ENCODE results near the gene NTRK3.

The NTRK3 gene

DNA sequence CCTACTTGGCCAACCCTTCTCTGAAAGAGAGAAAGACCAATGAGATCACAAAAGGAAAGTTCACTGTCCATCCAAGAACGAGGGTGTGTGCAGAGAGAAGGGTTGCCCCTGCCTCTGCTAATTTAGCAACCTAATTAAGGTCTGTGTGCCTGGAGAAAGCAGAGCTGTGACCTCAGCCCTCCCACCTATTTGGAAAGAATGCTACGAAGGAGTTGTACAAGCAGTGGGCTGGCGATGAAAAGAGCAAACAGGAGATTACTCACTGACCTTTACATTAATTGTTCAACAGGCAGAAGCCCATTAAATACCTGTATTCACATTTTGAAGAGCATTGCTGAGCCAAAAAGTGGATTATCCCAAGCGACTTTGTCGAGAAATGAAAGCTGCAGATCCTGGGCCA, 314.9 kb downstream of the NTRK3 start:
- DNase-seq (ENCODE audit: low spot score) = no peak

DNA sequence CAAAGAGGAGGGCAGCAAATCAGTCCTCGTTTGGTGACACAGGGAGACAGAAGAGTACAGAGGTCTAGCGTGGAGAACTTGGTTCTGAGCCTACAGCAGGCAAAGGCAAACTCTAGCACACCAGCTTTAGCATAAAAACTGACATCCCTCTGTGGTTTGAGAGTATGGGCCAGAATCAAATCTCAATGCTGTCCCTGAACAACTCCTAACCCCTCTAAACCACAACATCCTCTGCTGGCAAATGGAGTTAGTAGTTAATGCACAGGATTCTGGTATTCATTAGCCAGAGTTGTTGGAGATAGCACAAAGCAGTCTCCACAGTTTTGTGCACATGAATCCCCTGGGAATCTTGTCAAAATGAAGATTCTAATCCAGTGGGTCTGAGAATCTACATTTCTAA, 315.8 kb downstream of the NTRK3 start:
- no peak for DNase-seq (ENCODE audit: low spot score)

DNA sequence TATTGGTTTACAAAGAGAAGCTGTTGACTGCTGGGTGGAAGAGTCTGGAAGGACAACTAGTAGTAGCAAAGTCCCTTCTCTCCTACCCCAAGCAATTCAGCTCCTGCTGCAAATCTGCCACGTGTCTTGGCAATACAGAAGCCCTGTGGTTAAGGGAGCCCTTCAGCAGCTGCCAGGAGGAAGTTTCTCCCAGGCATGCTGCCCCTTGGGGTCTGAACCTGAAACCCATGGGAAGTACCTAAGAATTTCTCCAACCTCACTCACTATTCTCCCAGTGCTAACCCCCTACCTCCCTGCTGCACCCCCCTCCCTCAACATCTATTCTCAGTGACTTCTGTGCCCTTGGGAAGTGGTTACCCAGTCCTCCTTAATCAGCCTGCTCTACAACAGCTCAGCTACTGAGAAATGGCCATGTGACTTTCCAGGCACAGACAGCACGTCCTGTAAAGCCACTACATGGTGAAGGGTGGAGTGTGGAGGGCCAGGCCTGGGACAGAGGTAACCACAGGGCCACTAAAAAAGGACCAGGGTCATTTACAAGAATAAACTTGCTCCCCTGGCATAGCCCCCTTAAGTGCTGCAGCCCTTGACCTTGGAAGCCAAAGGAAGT, 316.6 kb downstream of the NTRK3 start:
- DNase-seq (ENCODE audit: low spot score) = no peak

DNA sequence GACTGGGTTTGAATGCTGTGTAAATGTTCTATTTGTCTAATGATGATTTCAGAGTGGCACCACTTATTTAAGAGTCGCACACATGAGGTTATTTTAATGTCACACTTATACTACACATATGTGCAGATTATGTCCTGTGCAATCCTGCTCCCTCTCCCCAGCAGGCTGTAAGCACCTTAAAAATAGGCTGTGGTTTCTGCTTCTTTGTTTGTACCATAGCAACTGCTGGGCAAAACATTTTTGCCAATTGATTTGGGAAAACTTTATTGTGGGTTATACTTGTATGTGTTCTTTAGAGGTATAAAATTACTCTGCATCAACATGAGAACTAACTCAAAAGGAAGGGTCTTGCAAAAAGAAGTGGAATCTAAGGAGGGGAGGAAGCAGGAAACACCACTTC, 318.5 kb downstream of the NTRK3 start:
- DNase-seq (ENCODE audit: low spot score) = no peak

DNA sequence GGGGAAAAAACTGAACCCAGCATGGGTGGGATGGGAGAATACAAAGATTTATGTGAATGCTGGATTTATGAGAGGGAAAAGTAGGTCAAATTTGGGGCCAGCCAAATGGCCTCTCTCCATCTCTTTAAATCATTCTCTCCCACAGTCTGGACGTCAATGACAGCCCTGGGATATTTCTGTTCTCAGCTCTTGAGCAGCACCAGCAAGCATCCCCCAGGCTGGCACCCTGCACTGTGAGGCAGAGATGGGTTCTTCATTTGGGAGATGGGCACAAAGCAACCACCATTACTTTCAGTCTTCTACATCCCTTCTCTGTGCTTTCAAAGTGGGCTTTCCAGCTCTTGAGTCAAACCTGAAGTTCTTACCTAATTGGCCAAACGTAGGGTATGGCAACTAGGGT, 321.0 kb downstream of the NTRK3 start:
- DNase-seq (ENCODE audit: low spot score) = no peak

DNA sequence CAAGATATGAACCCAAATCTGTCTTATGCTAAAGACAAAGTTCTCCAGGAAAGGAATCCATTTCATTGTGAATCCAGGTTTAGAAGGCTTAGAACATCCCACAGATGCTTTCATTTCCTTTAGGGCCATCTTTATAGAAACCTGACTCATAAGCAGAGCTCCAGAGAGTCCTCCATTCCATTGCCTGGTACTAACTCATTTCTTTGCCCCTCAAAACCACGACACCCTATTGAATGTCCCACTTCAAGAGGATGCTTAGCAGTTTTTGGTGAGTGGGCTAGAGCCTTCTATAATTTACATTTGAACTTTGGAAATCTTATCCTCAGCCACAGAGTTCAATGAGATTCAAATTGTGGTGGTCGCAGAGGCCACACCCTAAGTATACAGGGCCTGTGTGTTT, 325.0 kb downstream of the NTRK3 start:
- no peak for DNase-seq (ENCODE audit: low spot score)

DNA sequence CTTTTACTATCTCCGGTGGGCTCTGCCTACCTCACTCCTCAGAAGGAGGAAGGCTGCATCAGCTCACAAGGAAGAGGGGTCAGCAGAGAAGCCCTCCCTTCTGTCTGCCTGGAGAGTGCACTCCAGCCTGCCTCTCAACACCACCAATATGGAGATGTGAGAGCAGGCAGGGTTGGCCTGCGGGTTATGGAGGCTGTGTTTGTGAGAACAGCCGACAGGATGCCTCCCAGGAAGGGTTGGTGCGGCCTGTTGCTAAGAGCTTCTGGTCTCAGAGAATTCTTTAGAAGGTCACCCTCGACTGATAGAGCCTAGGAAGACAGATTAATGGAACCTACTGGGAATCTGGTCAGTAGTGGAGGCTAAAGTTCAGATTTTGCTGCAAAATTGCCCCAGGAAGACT, 326.1 kb downstream of the NTRK3 start:
- no peak for DNase-seq (ENCODE audit: low spot score)

DNA sequence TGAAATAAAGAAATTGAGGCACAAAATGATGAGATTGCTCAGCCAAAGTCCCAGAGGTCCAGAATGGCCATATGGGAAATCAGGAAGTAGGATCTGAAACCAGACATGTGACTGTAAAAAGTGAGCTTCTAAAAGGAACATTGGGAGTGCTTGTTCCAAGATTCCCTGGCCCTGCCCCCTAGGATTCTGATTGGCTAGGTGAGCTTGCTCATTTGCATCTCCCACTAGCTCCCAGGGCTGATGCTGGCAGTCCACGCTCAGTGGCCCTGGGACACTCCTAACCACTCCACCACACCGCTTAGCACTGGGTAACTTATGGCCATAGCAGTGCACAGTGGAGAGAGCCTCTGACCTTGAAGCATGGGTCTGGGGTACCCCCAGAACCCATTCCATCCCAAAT, 326.7 kb downstream of the NTRK3 start:
- DNase-seq (ENCODE audit: low spot score) = no peak

DNA sequence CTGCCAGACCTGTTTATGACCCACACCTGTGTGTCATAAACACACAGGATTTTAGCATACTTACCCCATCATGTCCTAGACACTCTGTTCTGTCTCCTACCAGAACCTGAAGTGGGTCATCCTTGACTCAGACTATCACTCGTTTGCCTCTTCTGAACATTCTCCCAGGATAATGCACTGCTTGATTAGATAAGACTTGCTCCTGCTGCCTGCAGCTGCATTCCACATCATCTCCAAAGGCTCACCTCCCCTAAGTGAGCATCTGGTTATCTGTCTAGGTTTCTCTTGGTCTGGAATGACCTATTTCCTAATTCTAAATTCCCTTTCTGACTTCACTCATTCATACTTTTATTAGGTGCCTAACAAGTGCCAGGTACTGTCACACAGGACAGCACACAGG, 332.1 kb downstream of the NTRK3 start:
- no peak for DNase-seq (ENCODE audit: low spot score)

DNA sequence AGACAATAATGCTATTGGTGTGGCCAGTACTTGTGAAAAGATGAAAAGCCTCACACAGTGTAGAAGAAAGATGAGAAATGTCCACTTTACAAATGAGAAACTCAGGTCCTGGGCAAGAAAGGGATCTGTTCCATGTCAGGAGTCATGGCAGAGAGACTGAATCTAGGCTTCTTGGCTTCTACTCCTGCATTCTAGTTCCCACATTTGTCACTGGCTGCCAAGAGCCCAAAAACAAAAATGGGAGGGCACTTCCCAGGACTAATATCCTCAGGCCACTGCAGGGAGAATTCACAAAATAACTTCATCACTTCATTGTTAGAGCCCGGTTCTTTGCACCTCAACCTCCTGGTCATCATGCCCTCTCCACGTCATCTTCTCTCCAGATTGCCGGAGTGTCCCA, 337.5 kb downstream of the NTRK3 start:
- DNase-seq (ENCODE audit: low spot score) = no peak

DNA sequence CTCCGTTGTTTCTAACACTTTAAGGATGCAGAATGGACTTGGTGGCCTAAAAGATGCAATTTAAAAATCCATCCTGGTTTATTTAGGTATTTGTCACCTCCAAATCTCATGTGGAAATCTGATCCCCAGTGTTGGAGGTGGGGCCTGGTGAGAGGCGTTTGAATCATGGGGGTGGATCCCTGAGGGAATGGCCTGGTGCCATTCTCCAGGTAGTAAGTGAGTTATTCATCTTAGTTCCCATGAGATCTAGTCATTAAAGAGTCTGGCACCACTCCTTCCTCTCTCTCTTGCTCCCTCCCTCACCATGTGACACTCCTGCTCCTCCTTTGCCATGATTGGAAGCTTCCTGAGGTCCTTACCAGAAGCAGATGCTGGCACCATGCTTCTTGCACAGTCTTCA, 339.1 kb downstream of the NTRK3 start:
- DNase-seq (ENCODE audit: low spot score) = no peak

DNA sequence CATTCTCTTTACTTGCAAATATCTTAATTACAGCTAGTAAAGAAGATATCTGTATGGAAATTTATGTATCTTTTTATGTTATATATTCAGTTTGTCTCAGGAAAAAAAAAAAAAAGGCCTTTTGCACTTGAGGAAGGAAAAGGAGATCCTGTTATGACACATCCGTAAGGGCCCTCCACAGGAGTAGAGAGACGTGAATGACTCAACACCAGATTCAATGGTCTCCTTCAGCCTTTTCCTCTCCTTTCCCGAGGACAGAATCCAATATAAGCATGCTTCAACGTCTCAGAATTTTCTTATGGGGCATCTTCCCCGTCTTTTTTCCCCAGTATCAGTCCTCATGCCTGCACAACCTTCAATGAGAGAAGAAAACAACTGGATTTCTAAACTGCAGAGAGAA, 340.3 kb downstream of the NTRK3 start:
- DNase-seq (ENCODE audit: low spot score) = no peak

DNA sequence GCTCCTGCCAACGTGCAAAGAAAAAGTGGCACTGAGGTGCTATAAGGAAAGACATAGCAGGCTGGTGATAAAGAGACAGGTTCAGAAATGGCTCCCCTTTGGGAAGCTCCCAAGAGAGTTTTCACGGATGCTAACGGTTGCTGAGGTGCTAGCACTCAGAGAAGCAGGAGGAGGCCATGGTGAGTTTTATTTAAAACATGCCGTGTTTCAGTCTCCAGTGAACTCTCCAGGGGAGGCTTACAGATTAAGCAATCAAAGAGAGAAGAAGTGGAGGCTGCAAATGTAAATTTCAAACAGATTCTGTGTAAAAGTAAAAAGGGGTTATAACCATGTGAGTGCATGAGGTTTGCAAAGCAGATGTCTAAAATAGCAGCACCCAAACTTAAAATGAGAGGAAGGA, 346.2 kb downstream of the NTRK3 start:
- DNase-seq (ENCODE audit: low spot score) = no peak

DNA sequence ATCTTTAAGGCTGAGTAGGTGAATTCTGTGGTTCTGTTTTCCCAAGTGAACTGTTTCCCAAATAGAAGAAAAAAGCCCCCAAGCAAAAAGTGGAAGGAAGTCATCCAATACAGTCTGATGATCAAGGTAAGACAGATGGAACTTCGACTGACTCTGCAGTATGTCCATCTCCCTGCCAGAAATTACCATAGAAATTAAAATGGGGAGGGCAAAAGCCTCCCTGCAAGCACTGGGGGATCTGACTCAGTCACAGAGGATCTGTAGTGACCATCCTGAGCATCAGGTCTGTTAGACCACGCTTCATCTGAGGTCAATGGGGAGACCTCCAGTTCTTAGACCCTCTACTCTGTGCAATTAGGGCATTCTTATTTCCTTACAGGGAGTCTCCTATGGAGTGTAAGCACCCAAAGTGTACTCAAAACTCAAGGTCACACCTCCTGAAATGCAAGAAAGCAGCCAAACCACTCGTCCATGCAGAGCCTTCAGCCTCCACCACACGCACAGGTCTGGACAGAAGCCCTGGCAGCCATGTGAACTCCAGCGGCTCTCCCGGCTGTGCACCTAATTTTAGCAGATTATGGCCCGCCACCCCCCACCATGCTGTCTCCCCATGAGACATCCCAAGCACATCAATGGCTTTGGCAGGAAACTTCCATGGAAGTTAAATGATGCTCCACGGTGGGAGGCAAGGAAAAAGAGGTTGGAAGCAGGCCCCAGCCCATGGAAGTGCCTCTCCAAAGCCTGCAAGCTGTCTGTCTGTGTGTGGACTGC, 348.7 kb downstream of the NTRK3 start:
- no peak for DNase-seq (ENCODE audit: low spot score)

DNA sequence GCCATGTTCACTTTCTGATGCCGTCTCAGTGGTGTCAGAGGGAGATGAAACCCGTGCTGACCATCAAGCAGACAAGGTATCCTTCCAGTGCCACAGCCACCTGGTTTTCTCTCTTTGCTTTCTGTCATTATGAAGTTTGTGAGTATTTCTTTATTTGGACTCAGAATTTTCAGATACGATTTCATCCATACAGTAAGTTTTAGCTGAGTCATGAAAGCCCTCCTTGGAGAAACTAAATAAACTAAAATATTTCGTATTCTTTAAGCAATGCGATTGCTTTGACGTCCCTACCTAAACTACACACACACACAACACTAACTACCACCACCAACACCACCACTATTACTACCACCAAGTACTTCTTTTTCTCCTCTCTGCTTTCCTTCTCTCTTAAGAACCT, 350.1 kb downstream of the NTRK3 start:
- no peak for DNase-seq (ENCODE audit: low spot score)

DNA sequence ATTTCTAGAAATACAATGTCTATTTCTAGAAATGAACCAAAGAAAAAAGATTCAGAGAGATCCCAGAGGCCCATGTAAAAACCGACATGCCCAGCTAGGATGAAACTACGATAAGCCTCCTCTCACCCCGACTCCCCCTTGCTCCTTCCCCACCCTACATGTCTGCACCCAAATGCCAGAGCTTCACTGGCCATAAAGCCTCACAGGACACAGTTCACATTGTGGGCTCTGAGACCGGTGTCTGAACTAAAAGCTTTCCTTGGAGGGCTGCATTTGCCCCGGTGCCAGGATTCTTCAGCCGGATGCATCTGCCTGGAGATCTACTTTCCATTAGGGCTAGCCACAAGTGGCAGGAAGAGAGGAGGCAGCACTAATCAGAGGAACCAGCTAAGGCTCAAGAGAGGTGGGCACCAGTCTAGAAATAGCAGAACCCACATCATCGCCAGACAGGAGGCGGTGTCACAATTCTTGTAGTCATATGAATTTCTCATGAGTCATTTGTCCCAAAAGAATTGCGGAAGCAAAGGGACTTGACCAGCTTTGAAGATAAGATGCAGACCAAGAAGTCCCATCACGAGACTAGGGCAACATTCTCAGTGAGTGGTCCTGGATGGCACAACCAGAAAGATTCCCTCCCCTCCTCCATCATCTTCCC, 353.6 kb downstream of the NTRK3 start:
- DNase-seq (ENCODE audit: low spot score) = no peak

DNA sequence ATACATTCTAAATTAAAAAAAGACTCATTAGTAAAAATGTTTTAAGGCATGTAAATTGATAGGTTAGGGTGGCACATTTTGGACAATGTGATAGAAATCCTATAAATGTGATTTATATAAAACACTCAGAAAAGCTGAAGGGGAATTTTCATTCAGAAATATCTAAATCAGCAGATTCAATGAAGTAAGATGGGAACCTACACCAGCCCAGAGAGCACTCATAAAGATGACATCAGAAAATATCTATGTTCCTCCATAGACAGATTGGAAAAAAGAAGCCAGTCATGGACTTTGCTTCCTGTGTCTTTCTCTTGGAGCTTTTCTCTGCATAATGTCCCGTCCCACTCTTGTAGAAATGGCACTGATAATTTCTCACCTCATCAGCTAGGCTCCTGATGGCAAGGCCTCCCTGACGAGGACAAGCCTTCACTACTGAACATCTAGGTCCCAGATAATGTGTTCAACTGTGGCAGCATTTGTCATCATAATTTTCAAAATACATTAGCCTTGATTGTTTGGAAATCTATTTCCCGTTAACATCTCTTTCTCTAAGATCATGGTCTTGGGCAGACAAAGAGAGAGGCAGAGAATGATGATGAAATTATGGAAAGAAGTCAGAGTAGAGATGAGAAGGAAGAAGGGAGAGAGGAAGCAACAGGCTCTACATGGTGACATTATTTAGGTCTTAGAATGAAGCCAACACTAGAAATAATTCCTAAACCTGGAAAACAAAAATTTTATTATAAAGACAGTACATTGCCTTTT, 354.4 kb downstream of the NTRK3 start:
- DNase-seq (ENCODE audit: low spot score) = no peak

DNA sequence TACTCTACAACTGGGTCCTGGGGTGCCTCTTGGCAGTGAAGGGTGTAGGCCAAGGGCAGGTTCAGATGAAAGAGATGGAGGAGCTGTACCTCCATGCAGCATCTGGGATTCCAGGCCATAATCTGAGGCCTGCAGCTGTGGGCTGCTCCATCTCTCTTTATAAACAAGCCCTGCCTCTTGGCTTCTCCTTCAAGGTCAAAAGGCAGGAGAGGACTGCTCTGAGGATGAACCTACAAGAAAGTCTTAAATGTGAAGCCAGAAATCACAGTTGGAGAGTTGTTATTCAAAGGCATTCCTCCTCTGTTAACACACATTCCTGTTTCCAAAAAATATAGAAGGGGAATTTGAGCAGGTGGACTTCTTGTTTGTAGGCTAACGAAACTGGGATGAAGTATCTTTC, 355.5 kb downstream of the NTRK3 start:
- no peak for DNase-seq (ENCODE audit: low spot score)

DNA sequence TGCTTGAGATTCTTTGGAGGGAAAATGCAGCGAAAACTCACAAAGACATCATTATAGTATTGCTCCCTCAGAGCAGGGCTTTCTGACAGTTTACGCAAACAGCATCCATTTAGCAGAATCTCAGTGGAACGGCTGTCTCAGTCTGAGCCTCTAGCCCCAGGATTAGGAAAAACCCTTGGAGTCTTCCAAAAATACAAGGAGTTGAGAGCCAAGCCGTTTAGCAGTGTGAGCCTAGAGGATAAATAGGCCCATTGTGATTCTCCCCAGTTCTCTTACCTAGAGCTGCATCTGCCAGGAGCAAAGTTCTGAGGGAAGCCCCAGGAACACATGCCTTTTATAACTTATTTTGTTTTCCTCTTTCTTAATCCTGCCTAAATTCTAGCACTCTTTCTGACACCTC, 359.6 kb downstream of the NTRK3 start:
- no peak for DNase-seq (ENCODE audit: low spot score)

DNA sequence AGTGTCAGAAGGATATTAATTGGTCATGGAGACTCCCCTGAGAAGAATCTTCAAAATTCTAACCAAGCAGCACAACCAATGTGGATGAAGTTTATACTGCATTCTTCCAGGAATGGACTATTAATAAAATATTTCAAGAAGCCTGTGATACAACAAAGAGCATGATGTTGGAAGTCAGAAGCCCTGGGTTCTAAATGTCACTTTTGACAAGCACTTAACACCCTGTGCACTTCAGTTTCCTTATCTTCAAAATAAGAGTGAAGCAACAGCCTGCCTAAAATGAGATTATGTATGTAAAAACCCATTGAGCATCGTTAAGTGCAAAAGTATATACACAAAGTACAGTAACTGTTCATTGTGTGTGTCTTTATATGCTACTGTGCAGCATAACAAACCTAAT, 369.4 kb downstream of the NTRK3 start:
- DNase-seq (ENCODE audit: low spot score) = no peak

DNA sequence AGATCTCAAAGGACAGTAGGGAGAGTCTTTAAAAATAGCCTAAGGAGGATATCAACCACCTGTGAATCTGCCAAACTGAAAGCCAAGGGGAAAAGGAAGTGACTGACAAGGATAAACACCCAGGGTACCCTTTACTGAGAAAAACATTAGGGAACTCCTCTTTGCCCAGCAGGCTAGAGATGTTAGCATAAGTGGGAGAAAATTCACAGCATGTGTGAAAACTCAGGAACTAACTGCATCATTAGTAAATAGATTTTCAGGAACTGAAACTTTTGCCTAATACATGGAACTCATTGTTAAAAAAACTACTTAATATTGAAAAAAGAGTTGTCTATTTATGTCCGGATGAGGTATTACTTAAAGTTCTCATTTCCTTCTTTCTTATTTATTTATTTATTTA, 375.5 kb downstream of the NTRK3 start:
- DNase-seq (ENCODE audit: low spot score) = no peak

DNA sequence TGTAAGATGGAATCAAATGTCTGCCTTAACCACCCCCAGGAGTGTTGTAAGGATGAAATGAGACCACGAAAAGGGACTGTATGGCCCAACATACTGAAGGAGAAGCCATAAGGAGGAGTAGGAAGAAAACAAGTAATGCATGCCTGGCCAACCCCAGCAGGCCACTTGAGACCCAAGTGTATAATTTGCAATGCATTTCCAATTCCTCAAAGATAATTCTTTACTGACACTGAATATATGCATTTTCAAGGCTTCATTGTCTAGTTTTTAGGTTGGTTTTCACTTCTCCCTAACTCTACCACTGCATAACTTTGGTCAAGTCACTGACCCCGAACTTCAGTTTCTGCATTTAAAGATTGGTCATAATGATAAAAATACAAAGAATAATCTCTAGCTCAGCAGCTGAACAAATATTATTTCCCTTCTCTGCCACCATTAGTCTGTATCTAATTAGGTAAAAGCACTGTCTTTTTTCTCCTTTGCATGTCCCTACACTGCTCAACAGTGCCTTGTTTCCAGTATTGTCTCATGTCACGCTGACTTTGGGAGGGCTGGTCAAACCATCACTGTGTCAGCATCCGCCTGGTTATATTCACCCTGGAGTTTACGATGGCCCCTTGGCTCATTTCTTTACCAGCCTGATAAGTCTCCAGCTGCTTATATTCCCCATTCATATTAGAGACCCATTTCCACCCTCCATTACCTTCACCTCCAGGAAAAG, 378.6 kb downstream of the NTRK3 start:
- DNase-seq (ENCODE audit: low spot score) = no peak

Measured in COLO829 (cell line).